K562 (cell line): ENCODE results near the gene LRP2BP. TPM values are rescaled to one million over a fixed set of nuclear protein-coding genes. Genes with fewer than 3 reads are reported as not detected.

Source experiments
- CHD7 ChIP-seq: fragments of 200-600 bp; sonication (generic); IDR thresholded peaks from one replicate; pipeline ENCODE4 v1.6.1; 2012; ENCODE audit warnings: mild to moderate bottlenecking, low read depth, low read length, inconsistent platforms
- ETV5 ChIP-seq: sonication (generic); formaldehyde crosslinking; IDR thresholded peaks from 2 replicates; pipeline ENCODE4 v1.4.0; 2020; ENCODE audit warnings: low read depth, mild to moderate bottlenecking, missing genetic modification reagents
- SP2 ChIP-seq: IDR thresholded peaks from 2 replicates; pipeline ENCODE4 v1.6.1; 2011; ENCODE audit warnings: mild to moderate bottlenecking, low read depth, low read length, moderate library complexity; ENCODE audit not compliant: poor library complexity, severe bottlenecking; ENCODE audit errors: extremely low read depth
- THAP12 ChIP-seq: fragments of 250-450 bp; sonication (Bioruptor Pico); IDR thresholded peaks from 2 replicates; pipeline ENCODE4 v1.9.0; 2021; ENCODE audit warnings: mild to moderate bottlenecking, inconsistent platforms
- polyA plus RNA-seq, 8 experiments: library from polyadenylated mRNA; depleted of rRNA in 4 of 8; stranded (reverse) in 5 of 8; unstranded in 3 of 8; fragments of >200 nt; fragmentation: Nextera tagmentation in 2 of 8; fragmentation: Illumina TruSeq in 1 of 8; extraction: Ambion mirVana in 2 of 8; extraction: Trizol in 1 of 8; gene quantifications; 2 replicates each; pipeline versions ENCODE4 v1.2.1 to v1.2.3, GENCODE V29; 2011 to 2014; ENCODE audit warnings: inconsistent platforms in 1 of 8, missing spikeins in 1 of 8
- total RNA-seq, 7 experiments: library from RNA; depleted of rRNA in 6 of 7; stranded (reverse); fragments of >200 nt in 6 of 7; fragmentation: Illumina TruSeq in 2 of 7; extraction: Trizol in 2 of 7; gene quantifications; 2 replicates each; pipeline versions ENCODE4 v1.2.1 to v1.2.3, GENCODE V29; 2011 to 2021; ENCODE audit warnings: low replicate concordance in 1 of 7

LRP2BP gene
- total and polyA plus RNA-seq, 9 of the 15 experiments (the other 6 are each of a cell fraction or from before 2014, with no cell fraction given) = 0.42 to 2.1 (median 0.62) TPM

GRCh38 chr4:185424905-185425646, 29.4 kb upstream of the LRP2BP start (continued):
- TF ChIP-seq CHD7 (no peak), SP2 (no peak), ETV5 (CRISPR knock-in tag) (0 out of 2 replicates have a peak, but pooled peaks have one; percentile 29), THAP12 (CRISPR knock-in tag) (no peak)
